ENCODE results near the gene TCP10L.
"Not testable (repeated sequence)": the region's sequence is repeated elsewhere in the genome, so short reads cannot be mapped to it uniquely, and the experiment has no call there.

Gene TCP10L

GRCh38 chr21:32549886-32550285, 35.4 kb downstream of the TCP10L start:
- DNase-seq = no peak

DNA sequence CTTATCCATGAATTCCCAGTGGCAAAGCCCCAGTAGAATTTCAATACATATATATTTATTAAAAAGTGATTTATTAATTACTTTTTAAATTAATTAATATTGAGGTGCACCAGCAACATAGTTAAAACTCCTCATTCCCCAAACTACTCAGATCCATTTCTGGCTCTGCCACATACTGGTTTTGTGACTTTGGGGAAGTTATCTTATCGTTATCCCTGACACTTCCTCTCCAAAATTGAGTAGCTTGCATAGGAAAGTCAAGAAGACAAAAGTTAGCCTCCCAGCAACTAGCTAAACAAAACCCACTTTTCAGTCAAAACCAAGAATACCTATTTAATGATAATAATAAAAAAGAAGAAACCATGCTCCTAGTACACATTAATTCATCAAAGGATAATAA, 35.9 kb downstream of the TCP10L start:
- no peak for DNase-seq

DNA sequence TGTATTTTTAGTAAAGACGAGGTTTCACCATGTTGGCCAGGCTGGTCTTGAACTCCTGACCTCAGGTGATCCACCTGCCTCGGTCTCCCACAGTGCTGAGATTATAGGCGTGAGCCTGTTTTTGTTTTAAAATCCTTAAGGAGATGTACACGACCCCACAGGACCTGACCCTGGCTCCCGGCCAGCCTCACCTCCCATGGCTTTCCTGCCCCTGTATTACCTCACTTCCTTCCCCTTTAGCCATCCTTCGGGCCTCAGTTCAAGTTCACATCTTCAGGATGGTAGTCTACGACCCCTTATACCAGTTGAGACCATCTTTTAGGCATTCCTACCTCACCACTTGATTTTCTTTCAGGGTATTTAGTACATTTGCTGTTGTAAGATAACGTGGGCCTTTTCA, 36.3 kb downstream of the TCP10L start:
- no peak for DNase-seq

GRCh38 chr21:32547018-32547417, 38.3 kb downstream of the TCP10L start:
- DNase-seq = no peak

GRCh38 chr21:32545948-32546441, 39.3 kb downstream of the TCP10L start:
- no peak for DNase-seq

DNA sequence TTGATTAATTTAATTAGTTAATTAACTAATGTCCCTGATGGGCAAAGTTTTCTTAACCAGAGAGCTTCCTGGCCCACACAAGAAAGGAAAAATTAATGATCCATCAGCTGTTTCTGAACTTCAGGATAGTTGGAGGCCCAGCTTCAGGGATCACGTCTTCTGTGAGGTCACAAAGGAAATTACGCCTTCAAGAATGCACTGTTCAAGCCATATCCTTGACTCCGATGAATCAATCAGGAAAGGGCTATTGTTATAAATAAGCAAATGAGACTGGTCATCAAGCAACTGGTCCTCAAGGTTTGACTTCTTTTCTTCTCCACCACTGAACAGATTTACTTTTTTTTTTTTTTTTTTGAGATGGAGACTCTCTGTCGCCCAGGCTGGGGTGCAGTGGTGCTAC, 40.6 kb downstream of the TCP10L start:
- DNase-seq = no peak

- no peak for DNase-seq
Observed at GRCh38 chr21:32543975-32544374, 41.3 kb downstream of the TCP10L start.

DNA sequence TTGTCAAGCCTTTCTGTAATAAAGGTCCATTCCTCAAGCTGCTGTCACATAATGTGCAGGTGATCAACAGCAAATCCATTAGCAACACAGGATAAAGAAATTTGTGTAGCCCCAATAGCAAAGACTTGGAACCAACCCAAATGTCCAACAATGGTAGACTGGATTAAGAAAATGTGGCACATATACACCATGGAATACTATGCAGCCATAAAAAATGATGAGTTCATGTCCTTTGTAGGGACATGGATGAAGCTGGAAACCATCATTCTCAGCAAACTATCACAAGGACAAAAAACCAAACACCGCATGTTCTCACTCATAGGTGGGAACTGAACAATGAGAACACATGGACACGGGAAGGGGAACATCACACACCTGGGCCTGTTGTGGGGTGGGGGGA, 42.3 kb downstream of the TCP10L start:
- not testable (repeated sequence) for DNase-seq

GRCh38 chr21:32539378-32539777, 45.9 kb downstream of the TCP10L start:
- DNase-seq = no peak

- no peak for DNase-seq
Observed at GRCh38 chr21:32538147-32538792, 47.1 kb downstream of the TCP10L start.

DNA sequence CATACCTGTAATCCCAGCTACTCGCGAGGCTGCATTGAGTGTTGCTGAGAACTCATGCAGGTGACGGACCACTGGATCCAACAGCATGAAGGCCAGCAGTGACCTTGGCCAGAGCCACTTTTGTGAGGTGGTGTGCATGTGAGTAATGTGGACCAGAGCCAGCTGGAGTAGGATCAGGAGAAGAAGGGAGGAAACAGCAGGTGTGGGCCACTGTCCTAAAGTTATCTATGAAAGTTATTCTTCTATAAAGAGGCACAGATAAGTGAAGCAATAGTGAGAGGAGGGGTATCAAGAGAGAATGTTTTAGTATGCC, 47.8 kb downstream of the TCP10L start:
- DNase-seq = no peak

GRCh38 chr21:32535612-32536011, 49.7 kb downstream of the TCP10L start:
- DNase-seq = no peak

DNA sequence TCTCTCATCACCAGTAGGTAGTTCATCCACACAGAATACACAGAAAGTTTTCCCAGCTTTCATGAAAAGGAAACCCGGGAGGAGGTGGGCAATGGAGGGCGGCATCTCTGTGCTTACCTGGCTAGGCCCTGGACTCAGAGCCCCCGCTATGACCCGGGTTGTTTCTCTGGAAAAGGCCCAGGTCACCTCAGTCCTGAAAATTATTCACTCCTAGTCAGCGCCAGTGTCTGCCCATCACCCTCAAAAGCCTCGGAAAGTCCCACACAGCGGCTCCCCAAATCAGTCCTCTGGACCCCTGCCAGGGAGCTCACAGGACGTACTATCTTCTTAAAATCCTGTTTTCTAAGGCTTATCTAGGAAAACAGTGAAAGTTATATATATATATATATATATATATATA, 51.2 kb downstream of the TCP10L start:
- DNase-seq = no peak

DNA sequence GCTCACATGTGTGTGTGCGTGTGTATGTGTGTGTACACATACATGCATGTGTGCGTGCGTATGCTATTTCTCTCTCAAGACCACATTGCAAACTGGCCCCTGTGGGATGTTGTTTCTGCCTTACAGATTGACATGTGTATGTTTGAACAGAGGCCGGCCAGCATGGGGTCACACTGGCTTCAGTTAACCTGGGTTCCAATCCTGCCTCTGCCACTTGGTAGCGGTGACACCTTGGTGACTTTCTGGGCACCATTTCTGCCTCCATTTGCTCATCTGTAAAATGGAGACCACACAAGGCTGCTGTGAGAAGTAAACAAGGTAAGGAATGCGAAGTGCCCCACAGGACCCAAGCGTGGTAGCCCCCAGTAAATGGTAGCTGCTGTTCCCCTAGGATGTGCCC, 51.7 kb downstream of the TCP10L start:
- no peak for DNase-seq

- no peak for DNase-seq
Observed at GRCh38 chr21:32533053-32533452, 52.3 kb downstream of the TCP10L start.

DNA sequence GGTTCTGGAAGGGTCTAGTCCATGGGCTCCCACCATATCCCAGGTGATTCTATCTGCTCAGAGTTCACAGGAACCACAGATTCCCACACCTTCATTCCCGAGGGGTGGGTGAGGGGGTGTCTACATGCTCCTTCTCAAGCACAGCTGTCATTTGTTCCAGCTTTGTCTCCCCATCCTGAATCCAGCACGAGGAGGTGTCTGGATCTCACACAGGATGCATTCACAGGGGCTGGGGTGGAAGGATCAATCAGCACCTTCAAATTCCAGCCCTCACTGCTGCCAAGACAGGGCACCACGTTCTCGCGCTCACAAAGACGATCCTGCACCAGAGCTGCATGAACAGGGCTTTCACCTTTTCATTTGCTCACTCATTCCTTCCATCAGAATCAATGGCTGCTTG, 52.7 kb downstream of the TCP10L start:
- DNase-seq = no peak

DNA sequence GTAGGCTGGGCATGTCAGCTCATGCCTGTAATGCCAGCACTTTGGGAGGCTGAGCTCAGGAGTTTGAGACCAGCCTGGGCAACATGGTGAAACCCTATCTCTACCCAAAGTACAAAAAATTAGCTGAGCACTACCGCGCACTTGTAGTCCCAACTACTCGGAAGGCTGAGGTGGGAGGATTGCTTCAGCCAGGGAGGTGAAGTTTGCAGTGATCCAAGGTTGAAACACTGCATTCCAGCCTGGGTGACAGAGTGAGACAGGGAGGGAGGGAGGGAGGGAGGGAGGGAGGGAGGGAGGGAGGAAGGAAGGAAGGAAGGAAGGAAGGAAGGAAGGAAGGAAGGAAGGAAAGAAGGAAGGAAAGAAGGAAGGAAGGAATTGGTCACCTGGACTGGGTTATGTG, 53.8 kb downstream of the TCP10L start:
- not testable (repeated sequence) for DNase-seq

DNA sequence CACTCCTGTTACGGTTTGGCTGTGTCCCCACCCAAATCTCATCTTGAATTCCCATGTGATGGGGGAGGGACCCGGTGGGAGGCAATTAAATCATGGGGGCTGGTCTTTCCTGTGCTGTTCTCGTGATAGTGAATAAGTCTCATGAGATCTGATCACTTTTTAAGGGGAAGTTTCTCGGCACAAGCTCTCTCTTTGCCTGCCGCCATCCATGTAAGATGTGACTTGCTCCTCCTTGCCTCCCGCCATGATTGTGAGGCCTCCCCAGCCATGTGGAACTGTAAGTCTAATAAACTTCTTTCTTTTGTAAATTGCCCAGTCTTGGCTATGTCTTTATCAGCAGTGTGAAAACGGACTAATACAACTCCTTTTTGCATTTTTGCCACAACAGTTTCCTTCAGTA, 54.5 kb downstream of the TCP10L start:
- not testable (repeated sequence) for DNase-seq

DNA sequence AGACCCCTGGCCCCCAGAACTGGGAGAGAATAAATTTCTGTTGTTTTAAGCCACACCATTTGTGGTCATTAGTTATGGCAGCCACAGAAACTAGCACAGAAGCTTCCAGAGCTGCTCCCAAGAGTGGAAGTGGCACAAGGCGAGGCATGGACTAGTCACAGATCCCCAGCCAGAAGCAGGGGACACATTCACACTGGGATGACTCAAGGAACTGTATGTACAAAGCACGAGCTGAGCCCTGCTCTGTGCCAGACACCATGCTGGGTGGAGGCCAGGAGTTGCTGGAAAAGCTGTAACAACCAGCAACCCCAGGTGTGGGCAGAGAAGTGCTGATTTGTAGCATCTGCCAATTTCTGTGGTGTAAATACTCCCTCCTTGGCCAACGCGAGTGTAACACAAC, 55.6 kb downstream of the TCP10L start:
- no peak for DNase-seq

DNA sequence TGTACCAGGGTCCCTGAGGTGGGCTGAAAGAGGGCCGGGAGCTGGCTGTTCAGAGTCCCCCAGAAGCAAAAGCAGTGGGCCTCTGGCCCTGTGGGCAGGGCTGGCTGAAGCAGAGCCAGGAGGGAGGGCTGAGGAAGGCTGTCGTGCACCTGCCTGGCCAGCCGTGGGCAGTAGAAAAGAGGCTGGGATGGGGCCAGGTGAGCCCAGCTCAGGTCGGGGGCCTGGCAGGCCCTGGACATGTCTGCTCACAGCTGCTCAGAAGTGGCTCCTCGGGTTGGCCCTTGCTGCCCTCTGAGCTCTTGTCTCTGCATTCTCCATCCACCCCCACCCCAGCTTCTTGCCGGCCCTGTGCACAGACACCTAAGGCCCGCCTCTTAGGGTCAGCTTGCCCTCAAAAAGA, 60.0 kb downstream of the TCP10L start:
- no peak for DNase-seq

DNA sequence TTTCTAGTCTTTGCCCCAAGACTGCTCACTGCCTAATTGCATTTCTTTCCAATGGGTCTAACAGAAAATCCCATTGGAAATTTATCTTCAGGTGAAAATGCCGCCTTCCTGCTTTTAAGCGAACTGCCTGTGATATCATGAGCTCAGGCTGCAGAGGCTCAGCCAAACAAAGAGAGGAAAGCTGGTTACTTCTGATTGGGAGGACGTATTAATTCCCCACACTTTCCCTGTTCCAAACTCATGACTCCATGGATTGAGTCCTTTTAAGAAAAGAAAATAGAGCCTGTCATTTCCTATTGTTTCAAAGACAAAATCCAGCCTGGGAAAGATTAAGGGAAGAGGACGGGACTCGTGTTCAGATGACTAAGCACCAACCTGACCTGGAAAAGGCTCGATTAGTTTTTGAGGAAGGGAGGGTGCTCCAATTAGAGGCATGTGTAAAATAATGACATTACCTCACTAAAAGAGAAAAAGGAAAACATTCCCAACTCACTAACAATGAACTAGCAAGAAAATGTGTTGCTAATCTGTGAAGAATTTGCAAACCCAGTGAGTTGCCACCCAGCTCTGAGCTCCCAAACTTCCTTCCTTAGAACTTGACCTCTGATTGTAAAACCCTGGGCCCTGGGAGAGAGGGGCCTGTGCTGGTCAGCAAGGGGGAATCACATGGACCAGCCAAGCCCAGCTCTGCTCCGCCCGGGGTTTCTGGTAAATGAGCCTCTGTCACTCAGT, 61.2 kb downstream of the TCP10L start:
- DNase-seq = no peak
